Measurements from ENCODE around the gene NXT2. TPM values are rescaled to one million over a fixed set of nuclear protein-coding genes. Genes with fewer than 3 reads are reported as not detected.
A peak's percentile ranks its signal among the peaks of the same experiment; 100 is the strongest.

Gene NXT2
- 10 to 100 TPM in 1 of 4 donors, 1 to 10 TPM in 2, not detected in 1; 5.2 to 13.5 (median 8.9) TPM for total RNA-seq

DNA sequence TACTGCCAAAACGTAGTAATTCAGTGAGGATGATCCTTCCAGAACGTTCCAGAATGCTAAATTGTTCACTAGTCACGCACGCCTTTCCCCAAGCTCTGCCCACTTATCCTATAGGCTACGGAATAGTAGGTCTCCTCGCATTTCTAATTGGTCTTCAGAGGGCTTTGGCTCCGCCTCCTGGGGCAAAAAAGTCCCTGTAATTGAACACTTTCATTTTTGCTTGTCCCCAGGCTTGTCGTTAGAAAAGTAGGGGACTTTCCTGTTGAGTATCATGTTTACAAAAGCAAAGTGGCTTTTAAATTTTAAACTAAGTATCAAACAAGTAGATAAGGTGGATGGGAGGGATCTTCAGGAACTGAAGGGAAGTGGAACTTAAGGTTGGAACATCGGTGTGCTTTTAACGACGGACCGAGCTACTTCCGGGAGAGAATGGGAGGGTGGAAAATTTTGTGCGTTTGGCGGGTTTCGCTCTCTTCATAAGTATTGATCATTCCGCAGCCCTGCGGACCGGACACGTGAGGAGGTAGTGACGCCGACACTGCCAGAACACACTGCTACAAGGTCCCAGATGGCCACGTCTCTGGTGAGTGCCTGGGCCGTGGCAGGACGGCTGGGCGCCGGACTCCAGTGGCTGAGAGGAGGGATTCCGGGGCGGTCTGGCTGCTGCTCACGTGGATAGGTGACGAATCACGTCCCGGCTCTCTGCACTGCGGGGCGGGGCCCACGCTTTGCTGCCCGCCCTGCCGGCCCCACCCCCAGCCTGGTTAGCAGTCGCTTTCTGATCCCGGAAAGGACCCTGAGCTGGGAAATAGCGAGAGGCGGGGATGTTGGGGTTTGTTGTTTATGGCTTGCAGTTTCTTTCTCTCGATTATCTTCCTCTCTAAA, at the start of gene NXT2:
TSS of gene NXT2 (plus strand) at position 406 of the 885 bp plus-strand sequence. CDS start at position 569, 163 bp downstream.
- 0 to 51% methylated on average over 12 to 43 of the region's 43 CpGs for WGBS, 2 donors (ENCODE audit: low coverage in 1 of 2)
- in situ Hi-C loops (cut with MboI; ENCODE audit: low pct_ligation_motif_present in 1 of 4, low pct_unique_long_range_greater_than_20kb in 1 of 4, low sequenced_read_pairs in 3 of 4): no loop called here
- Histone ChIP-seq H3K27ac (peak within 1 kb of the TSS; percentile 85 to 93 (median 90)), H3K4me3 (peak within 1 kb of the TSS; percentile 25 to 61 (median 44)), H3K4me1 (peaks cover 0 to 5% (median 2%) of the 10 kb centered on the region in 4 donors), H3K27me3 (no peaks in the 10 kb centered on the region), H3K9me3 (no peaks in the 10 kb centered on the region), H3K36me3 (no peaks in the 10 kb centered on the region)
- peak; percentile 93 for DNase-seq
- intact Hi-C loops (cut with DNase I; ENCODE audit: low total_unique reads): no loop called here
- TF ChIP-seq POLR2AphosphoS5 (IDR thresholded peaks at IDR 0.05) (peak; percentile 13 to 90 (median 83)), POLR2A (IDR thresholded peaks at IDR 0.05) (peak; percentile 82), CTCF (IDR thresholded peaks at IDR 0.05) (no peak)

- Histone ChIP-seq H3K4me1 (no peaks in the 10 kb centered on the region), H3K27ac (no peak overlapping the region), H3K4me3 (no peak overlapping the region), H3K9me3 (no peaks in the 10 kb centered on the region), H3K36me3 (no peaks in the 10 kb centered on the region), H3K27me3 (no peaks in the 10 kb centered on the region)
- TF ChIP-seq CTCF (IDR thresholded peaks at IDR 0.05): no peak
- TF ChIP-seq EP300 (IDR thresholded peaks at IDR 0.05; ENCODE audit: low read depth): no peak
- no peak for TF ChIP-seq POLR2AphosphoS5 (IDR thresholded peaks at IDR 0.05)
- no peak for TF ChIP-seq POLR2A (IDR thresholded peaks at IDR 0.05)
- in situ Hi-C loops (cut with MboI; ENCODE audit: low pct_ligation_motif_present in 1 of 4, low pct_unique_long_range_greater_than_20kb in 1 of 4, low sequenced_read_pairs in 3 of 4): loop anchor here in 3 of 4 donors (10.0 to 25.0 kb wide), 4 partner anchors 147 to 650 kb away; no protein-coding TSS in a partner anchor
- DNase-seq: no peak
- intact Hi-C loops (cut with DNase I; ENCODE audit: low total_unique reads): no loop called here
- 26 to 34% methylated on average over 2 to 4 of the region's 4 CpGs for WGBS, 2 donors (ENCODE audit: low coverage in 1 of 2)
Observed at GRCh38 chrX:109487640-109488039, 49.0 kb upstream of the NXT2 start.

DNA sequence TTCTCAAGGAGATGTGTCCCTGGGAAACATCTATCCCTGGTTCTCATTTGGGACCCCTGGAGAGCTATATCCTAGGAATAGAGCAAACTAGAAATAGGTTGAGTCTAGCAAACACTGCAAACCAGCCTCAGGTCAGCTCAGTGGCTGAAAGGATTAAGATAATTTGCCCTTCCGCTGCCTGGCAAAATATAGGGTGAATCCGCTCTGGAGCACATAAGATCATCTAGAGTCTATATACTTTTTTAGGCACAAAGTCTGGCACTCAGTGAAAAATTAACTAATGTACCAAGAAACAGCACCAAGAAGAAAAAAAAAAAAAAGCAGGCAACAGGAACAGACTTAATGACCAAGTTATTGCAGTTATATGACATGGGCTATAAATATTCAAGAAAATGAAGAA, 47.5 kb upstream of the NXT2 start:
- no peaks in the 10 kb centered on the region for H3K36me3 ChIP-seq
- no peak overlapping the region for H3K27ac ChIP-seq
- no peaks in the 10 kb centered on the region for H3K27me3 ChIP-seq
- H3K9me3 ChIP-seq: no peaks in the 10 kb centered on the region
- intact Hi-C loops (cut with DNase I; ENCODE audit: low total_unique reads): no loop called here
- no peak overlapping the region for H3K4me3 ChIP-seq
- no peak for DNase-seq
- no peak for TF ChIP-seq CTCF (IDR thresholded peaks at IDR 0.05)
- no peak for TF ChIP-seq POLR2AphosphoS5 (IDR thresholded peaks at IDR 0.05)
- TF ChIP-seq POLR2A (IDR thresholded peaks at IDR 0.05): no peak
- TF ChIP-seq EP300 (IDR thresholded peaks at IDR 0.05; ENCODE audit: low read depth): no peak
- in situ Hi-C loops (cut with MboI; ENCODE audit: low pct_ligation_motif_present in 1 of 4, low pct_unique_long_range_greater_than_20kb in 1 of 4, low sequenced_read_pairs in 3 of 4): loop anchor here in 3 of 4 donors (10.0 to 25.0 kb wide), 4 partner anchors 146 to 648 kb away; no protein-coding TSS in a partner anchor
- no peaks in the 10 kb centered on the region for H3K4me1 ChIP-seq
- 78% methylated on average over 2 of the region's 2 CpGs; no CpG with 5 or more reads in 1 of the 2 donors for WGBS, 2 donors (ENCODE audit: low coverage in 1 of 2)

- Histone ChIP-seq H3K36me3 (no peaks in the 10 kb centered on the region), H3K27ac (no peak overlapping the region), H3K27me3 (no peaks in the 10 kb centered on the region), H3K4me3 (no peak overlapping the region), H3K4me1 (no peaks in the 10 kb centered on the region), H3K9me3 (no peaks in the 10 kb centered on the region)
- 67 to 83% methylated on average over 1 of the region's 1 CpG for WGBS, 2 donors (ENCODE audit: low coverage in 1 of 2)
- in situ Hi-C loops (cut with MboI; ENCODE audit: low pct_ligation_motif_present in 1 of 4, low pct_unique_long_range_greater_than_20kb in 1 of 4, low sequenced_read_pairs in 3 of 4) (loop anchor here in 2 of 4 donors (25.0 kb wide), 3 partner anchors 364 to 639 kb away; no protein-coding TSS in a partner anchor), intact Hi-C loops (cut with DNase I; ENCODE audit: low total_unique reads) (no loop called here)
- DNase-seq: no peak
- no peak for TF ChIP-seq CTCF (IDR thresholded peaks at IDR 0.05)
- TF ChIP-seq POLR2A (IDR thresholded peaks at IDR 0.05): no peak
- TF ChIP-seq POLR2AphosphoS5 (IDR thresholded peaks at IDR 0.05): no peak
- no peak for TF ChIP-seq EP300 (IDR thresholded peaks at IDR 0.05; ENCODE audit: low read depth)
Observed at GRCh38 chrX:109498434-109498833, 38.2 kb upstream of the NXT2 start.

Measured in transverse colon (tissue), 4 donors.